ENCODE measurements around the gene LUZP4.
"Not testable (repeated sequence)": the region's sequence is repeated elsewhere in the genome, so short reads cannot be mapped to it uniquely, and the experiment has no call there.

Gene LUZP4

DNA sequence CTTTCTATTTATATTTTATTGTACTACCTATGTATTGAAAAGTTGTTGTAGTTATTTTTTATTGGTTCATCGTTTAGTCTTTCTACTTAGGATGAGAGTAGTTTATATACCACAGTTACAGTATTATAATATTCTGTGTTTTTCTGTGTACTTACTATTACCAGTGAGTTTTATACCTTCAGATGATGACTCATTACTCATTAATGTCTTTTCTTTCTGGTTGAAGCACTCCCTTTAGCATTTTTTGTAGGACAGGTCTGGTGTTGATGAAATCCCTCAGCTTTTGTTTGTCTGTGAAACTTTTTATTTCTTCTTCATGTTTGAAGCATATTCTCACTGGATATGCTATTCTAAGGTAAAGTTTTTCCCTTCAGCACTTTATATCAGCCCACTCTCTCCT lies 7.7 kb downstream of the LUZP4 start:
- no peak for DNase-seq (ENCODE audit: low read depth)
- H3K4me3 ChIP-seq (ENCODE audit: low read depth, low read length): no peak overlapping the region
- TF ChIP-seq POLR2A (IDR thresholded peaks at IDR 0.05; ENCODE audit: extremely low read depth, insufficient read length): no peak
- no peak for TF ChIP-seq MYC (IDR thresholded peaks at IDR 0.05; ENCODE audit: low read depth, low read length)
- TF ChIP-seq, protein P1, sequence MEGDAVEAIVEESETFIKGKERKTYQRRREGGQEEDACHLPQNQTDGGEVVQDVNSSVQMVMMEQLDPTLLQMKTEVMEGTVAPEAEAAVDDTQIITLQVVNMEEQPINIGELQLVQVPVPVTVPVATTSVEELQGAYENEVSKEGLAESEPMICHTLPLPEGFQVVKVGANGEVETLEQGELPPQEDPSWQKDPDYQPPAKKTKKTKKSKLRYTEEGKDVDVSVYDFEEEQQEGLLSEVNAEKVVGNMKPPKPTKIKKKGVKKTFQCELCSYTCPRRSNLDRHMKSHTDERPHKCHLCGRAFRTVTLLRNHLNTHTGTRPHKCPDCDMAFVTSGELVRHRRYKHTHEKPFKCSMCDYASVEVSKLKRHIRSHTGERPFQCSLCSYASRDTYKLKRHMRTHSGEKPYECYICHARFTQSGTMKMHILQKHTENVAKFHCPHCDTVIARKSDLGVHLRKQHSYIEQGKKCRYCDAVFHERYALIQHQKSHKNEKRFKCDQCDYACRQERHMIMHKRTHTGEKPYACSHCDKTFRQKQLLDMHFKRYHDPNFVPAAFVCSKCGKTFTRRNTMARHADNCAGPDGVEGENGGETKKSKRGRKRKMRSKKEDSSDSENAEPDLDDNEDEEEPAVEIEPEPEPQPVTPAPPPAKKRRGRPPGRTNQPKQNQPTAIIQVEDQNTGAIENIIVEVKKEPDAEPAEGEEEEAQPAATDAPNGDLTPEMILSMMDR (IDR thresholded peaks at IDR 0.05; ENCODE audit: low read depth, low read length): no peak
- TF ChIP-seq, protein P2, sequence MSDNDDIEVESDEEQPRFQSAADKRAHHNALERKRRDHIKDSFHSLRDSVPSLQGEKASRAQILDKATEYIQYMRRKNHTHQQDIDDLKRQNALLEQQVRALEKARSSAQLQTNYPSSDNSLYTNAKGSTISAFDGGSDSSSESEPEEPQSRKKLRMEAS (IDR thresholded peaks at IDR 0.05; ENCODE audit: low read depth, low read length): no peak

DNA sequence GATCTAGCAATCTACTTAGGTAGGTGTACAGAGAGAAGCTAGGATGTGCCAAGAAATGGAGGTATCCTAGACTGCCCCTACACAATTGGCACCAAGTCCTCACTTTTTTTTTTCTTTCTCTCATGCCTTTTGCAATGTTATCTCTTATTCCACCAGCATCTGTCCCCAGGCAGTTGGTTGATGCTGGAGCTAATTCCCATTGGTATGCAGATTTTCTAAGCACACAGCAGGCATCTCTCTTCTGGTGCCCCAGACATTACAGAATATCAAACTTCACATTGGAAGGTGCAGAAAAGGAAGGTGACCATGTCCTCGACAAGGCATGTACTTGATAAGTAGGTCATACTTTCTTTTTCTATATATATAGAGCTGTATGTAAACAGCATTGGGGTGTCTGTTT lies 21.6 kb downstream of the LUZP4 start:
- no peak for TF ChIP-seq MYC (IDR thresholded peaks at IDR 0.05; ENCODE audit: low read depth, low read length)
- no peak for TF ChIP-seq POLR2A (IDR thresholded peaks at IDR 0.05; ENCODE audit: extremely low read depth, insufficient read length)
- TF ChIP-seq, protein P1 (IDR thresholded peaks at IDR 0.05; ENCODE audit: low read depth, low read length): no peak
- TF ChIP-seq, protein P2 (IDR thresholded peaks at IDR 0.05; ENCODE audit: low read depth, low read length): no peak
- no peak for DNase-seq (ENCODE audit: low read depth)
- H3K4me3 ChIP-seq (ENCODE audit: low read depth, low read length): no peak overlapping the region

DNA sequence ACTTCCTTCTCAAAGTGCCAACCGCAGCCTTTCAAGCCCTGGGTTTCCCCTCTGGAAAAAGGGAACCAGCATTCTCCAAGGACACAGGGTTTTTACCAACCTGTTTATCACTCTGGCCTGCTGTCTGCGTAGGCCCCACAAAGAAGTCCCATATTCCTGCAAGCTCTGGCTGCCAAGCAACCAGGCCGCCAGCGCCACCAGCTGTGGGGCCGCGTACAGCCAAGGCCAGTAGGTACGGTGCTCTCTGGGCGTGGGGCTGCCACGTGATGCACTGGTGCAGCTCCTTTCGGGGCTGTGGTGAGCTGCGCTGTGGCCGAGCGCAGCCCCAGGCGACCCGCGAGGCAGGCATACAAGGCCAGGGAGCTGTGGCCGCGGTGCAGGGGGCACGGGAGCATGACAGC lies 22.1 kb downstream of the LUZP4 start:
- no peak for DNase-seq (ENCODE audit: low read depth)
- H3K4me3 ChIP-seq (ENCODE audit: low read depth, low read length): no peak overlapping the region
- TF ChIP-seq, protein P1 (IDR thresholded peaks at IDR 0.05; ENCODE audit: low read depth, low read length): no peak
- TF ChIP-seq, protein P2 (IDR thresholded peaks at IDR 0.05; ENCODE audit: low read depth, low read length): no peak
- TF ChIP-seq MYC (IDR thresholded peaks at IDR 0.05; ENCODE audit: low read depth, low read length) (no peak), POLR2A (IDR thresholded peaks at IDR 0.05; ENCODE audit: extremely low read depth, insufficient read length) (no peak)

DNA sequence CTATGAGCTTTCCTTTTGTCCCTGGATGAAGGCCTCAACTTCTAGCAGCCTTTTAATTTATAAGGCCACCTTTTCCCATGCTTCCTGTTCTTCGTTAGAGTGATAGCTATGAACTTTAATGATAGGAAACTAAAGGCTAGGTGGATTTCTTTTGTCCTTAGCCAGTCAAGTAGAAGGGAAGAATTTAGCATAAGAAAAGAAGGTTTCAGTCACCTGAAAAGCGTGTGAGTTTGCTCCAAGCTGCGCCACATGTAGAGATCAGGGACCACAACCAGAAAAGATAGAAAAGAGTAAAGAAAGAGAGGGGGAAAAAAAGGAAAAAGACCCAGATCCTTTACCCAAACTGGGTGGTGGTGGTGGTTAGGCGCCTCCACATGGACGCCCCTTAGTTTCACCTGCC lies 28.6 kb downstream of the LUZP4 start:
- no peak overlapping the region for H3K4me3 ChIP-seq (ENCODE audit: low read depth, low read length)
- TF ChIP-seq, protein P2 (IDR thresholded peaks at IDR 0.05; ENCODE audit: low read depth, low read length): no peak
- TF ChIP-seq, protein P1 (IDR thresholded peaks at IDR 0.05; ENCODE audit: low read depth, low read length): no peak
- TF ChIP-seq MYC (IDR thresholded peaks at IDR 0.05; ENCODE audit: low read depth, low read length) (no peak), POLR2A (IDR thresholded peaks at IDR 0.05; ENCODE audit: extremely low read depth, insufficient read length) (no peak)
- no peak for DNase-seq (ENCODE audit: low read depth)

DNA sequence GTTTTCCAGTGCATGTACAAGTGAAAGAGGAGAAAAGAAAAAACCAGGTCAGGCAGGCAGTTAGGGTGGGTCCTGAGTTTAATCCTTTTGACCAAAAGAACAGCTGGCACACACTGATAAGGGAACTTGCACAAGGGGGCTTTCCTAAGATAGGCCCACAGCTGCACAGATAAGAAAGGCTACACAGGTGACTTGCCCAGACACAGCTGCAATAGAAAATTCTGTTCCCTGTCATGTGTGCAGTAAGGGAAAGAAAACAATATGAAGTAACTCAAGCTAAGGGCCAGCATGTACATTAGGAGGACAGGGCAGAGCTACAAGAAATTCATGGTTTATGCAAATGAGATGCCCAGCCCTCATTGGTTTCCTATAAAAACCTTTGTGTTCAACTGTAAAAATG lies 32.9 kb downstream of the LUZP4 start:
- TF ChIP-seq MYC (IDR thresholded peaks at IDR 0.05; ENCODE audit: low read depth, low read length) (no peak), POLR2A (IDR thresholded peaks at IDR 0.05; ENCODE audit: extremely low read depth, insufficient read length) (no peak)
- TF ChIP-seq, protein P1 (IDR thresholded peaks at IDR 0.05; ENCODE audit: low read depth, low read length): no peak
- TF ChIP-seq, protein P2 (IDR thresholded peaks at IDR 0.05; ENCODE audit: low read depth, low read length): no peak
- no peak overlapping the region for H3K4me3 ChIP-seq (ENCODE audit: low read depth, low read length)
- DNase-seq (ENCODE audit: low read depth): no peak

DNA sequence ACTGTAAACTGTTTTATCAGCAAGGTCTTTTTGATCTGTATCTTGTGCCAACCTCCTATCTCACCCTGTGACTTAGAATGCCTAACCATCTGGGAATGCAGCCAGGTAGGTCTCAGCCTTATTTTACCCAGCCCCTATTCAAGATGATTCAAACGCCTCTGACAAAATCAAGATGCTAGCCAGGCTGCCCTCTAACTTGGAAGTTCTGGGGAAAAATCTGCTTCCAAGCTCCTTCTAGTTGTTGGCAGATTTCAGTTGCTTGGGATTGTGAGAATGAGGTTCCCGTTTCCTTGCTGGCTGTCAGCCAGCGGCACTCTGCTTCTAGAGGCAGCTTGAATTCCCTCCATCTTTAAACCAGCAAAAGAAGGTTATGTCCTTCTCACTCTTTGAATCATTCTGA lies 34.7 kb downstream of the LUZP4 start:
- TF ChIP-seq MYC (IDR thresholded peaks at IDR 0.05; ENCODE audit: low read depth, low read length) (no peak), POLR2A (IDR thresholded peaks at IDR 0.05; ENCODE audit: extremely low read depth, insufficient read length) (no peak)
- TF ChIP-seq, protein P2 (IDR thresholded peaks at IDR 0.05; ENCODE audit: low read depth, low read length): no peak
- TF ChIP-seq, protein P1 (IDR thresholded peaks at IDR 0.05; ENCODE audit: low read depth, low read length): no peak
- DNase-seq (ENCODE audit: low read depth): no peak
- no peak overlapping the region for H3K4me3 ChIP-seq (ENCODE audit: low read depth, low read length)

DNA sequence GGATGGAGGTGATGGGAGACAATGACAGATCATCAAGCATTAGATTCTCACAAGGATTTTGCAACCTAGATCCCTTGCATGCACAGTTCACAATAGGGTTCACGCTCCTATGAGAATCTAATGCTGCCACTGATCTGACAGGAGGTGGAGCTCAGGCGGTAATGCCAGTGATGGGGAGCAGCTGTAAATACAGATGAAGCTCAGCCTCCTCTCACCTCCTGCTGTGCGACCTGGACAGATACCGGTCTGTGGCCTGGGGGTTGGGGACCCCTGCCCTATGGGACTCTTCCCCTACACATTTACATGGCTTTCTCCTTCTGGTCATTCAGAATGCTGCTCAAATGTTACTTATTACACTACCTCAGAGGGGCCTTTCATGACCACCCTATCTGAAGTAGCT lies 39.8 kb downstream of the LUZP4 start:
- DNase-seq (ENCODE audit: low read depth); H3K4me3 ChIP-seq (ENCODE audit: low read depth, low read length): not testable (repeated sequence)

Measured in NB4 (cell line).